GM12801 (cell line): ENCODE measurements around the gene MYCN.

Experiments
- TF ChIP-seq, protein P1 (sequence below): IDR thresholded peaks from one replicate; pipeline ENCODE4 v1.5.1; 2011; ENCODE audit warnings: control low read depth; ENCODE audit not compliant: insufficient read length; ENCODE audit errors: extremely low read depth

The MYCN gene

GRCh38 chr2:15941481-15941850, 1.1 kb downstream of the MYCN start:
- TF ChIP-seq, protein P1, sequence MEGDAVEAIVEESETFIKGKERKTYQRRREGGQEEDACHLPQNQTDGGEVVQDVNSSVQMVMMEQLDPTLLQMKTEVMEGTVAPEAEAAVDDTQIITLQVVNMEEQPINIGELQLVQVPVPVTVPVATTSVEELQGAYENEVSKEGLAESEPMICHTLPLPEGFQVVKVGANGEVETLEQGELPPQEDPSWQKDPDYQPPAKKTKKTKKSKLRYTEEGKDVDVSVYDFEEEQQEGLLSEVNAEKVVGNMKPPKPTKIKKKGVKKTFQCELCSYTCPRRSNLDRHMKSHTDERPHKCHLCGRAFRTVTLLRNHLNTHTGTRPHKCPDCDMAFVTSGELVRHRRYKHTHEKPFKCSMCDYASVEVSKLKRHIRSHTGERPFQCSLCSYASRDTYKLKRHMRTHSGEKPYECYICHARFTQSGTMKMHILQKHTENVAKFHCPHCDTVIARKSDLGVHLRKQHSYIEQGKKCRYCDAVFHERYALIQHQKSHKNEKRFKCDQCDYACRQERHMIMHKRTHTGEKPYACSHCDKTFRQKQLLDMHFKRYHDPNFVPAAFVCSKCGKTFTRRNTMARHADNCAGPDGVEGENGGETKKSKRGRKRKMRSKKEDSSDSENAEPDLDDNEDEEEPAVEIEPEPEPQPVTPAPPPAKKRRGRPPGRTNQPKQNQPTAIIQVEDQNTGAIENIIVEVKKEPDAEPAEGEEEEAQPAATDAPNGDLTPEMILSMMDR: no peak

- TF ChIP-seq, protein P1: no peak
Measured at GRCh38 chr2:15941871-15942710, 1.7 kb downstream of the MYCN start.

- TF ChIP-seq, protein P1: no peak
Measured at GRCh38 chr2:15942711-15943345, 2.5 kb downstream of the MYCN start.

DNA sequence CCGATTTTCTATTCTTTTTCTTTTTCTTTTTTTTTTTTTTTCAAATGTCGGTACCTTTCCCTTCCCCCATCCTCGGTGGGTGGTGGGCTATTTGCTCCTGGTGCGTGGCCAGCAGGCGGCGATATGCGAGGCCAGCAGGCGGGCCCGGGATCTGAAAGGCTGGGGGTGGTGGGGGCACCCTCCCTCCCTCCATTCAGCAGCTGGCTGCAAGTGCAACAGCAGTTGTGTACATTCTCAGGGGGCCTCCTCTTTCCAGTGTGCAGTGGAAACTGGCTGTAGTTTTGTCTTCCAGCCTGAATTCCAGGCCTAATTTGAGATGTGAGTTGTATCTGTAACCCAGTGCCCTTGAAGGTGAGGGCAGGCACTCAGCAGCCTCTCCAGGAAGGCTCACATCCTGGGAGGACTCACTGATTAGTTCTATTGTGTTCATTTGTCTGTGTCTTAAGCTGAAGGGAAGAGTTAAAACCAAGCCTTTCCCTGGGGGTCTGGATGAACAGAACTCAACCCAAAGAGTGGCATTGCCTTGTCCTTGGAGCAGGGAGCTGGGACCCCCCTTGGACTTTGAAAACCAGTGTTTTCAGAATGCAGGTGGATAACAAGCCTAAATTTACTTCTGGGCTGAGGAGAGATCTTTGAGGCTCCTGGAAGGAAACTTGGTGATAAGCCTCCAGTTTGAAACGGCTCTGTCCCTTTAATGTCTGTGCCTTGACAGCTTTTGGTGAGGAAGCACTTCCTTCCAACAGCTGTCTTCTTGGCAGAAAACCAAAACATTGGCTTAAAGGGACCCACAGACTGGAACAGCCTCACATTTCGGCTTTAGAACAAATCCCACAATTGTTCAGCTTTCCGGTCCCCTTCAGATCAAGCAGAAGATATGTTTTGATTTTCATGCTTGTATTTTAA, 3.3 kb downstream of the MYCN start:
- TF ChIP-seq, protein P1: no peak

DNA sequence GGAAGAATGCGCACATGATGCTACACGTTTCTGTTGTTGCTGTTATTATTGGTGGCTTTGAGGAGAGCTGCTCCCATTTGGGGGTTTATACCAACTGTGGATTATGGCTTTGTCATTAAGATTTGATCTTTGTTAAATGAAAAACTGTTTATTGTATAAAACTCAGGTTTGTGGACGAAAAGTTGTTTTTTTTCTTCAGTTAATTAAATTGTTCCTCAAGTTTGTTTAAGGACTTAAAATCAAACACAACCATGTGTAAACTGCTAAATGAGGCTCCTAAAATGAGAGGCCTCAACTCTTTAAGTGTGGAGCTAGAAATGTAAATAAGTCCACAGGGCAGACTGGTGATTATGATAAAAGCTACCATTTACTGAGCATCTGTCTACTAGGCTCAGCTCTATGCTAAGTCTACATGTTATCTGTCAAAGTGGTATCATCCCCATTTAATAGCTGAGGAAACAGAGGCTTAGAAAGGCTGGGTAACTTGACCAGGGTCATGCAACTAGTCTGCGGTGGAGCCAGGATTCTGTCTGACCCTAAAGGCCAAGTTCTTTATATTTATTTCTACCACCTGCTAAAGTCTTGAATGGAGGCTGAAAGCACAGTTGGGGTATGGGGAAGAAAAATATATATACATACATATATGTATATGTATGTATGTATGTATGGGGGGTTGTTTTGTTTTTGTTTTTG, 4.1 kb downstream of the MYCN start:
- TF ChIP-seq, protein P1: no peak

- TF ChIP-seq, protein P1: no peak
Measured at GRCh38 chr2:15945909-15946705, 5.8 kb downstream of the MYCN start.
